Measurements from ENCODE around the gene RPRD1A.
"Not testable (repeated sequence)": the region's sequence is repeated elsewhere in the genome, so short reads cannot be mapped to it uniquely, and the experiment has no call there.

Gene RPRD1A, protein sequence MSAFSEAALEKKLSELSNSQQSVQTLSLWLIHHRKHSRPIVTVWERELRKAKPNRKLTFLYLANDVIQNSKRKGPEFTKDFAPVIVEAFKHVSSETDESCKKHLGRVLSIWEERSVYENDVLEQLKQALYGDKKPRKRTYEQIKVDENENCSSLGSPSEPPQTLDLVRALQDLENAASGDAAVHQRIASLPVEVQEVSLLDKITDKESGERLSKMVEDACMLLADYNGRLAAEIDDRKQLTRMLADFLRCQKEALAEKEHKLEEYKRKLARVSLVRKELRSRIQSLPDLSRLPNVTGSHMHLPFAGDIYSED

DNA sequence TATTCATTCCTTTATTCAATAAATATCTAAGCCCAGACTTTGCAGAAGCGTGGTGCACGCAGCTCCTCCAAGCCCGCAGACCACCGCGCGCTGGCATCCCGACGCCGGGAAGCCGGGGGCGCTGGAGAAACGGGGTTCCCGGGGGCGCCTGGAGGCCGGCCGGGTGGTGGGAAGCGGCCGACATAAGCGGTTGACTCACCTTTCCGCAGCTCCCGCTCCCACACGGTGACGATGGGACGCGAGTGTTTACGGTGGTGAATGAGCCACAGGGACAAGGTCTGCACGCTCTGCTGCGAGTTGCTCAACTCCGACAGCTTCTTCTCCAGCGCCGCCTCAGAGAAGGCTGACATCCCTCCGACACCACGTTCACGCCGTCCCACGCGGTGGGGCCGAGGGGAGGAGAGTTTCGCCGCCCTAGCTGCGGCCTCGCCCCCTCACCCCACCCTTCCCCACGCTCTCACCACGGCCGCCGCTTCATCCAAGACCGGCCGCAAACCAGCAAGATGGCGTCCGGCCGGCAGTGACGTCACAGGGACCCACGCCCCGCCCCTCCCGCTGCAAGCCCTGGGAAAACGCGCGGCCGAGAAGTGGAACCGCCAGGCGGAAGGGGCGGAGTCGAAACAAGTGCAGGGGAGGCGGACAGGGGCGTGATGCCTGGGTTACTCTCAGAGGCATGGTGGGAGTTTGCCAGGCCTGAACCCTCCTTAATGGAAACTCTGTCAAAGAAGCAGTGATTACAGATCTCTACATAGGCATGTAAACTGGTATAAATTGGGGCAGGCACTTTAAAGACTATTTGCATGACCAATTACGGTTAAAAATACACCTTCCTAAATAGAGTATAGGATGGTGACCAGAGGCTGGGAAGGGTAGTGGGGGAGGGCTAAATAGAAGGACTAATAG is at the start of gene RPRD1A:
TSS of gene RPRD1A (minus strand) at position 505 of the 903 bp plus-strand sequence. CDS start at position 350, 155 bp downstream.
- peak; percentile 96 to 99 (median 98) for DNase-seq

DNA sequence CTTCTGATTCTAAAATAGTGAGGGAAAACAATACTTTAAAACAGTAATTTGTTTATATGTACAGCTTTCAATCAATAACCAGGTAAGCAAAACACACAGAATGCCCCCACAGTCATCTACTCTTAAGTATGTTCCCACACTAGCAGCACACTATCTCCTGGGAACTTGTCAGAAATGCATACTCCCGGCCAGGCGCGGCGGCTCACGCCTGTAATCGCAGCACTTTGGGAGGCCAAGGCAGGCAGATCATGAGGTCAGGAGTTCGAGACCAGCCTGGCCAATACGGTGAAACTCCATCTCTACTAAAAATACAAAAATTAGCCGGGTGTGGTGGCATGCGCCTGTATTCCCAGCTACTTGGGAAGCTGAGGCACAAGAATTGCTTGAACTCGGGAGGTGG is 49.4 kb upstream of the RPRD1A start:
- not testable (repeated sequence) for DNase-seq

DNA sequence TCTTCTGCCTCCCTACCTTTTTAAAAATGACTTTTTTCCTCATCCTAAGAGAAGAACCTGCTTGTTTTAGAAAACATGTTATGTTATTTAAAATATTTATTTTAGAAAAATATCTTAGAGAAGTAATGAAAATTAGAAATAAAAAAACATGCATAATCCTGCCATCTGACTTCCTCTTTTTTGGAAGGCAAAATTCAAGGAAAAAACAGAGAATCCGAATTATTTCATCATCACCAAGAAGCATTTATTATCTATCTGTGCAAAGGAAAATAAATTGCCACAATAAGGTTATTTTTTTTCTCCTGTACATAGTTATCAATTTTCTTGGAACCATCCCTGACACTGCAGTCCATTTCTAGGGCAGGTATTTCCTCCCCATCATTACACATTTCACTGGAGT is 47.4 kb upstream of the RPRD1A start:
- no peak for DNase-seq

DNA sequence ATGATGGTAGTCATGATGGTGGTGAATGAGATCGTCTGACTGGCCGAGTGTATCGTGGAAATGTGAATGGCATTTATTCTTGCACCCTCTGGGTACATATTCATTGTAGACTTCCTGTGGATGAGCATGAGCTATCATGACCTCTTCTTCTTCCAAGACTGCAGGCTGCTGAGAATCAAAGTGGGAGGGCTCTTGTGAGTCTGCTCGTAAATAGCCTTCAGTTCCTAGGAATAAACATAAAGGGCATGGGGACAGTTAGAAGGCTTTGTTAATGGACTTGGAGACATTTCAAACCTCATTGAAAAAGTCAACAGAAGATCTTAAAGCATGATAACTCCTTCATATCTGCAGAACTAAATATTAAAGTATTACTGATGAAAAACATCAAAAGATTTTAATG is 46.9 kb upstream of the RPRD1A start:
- no peak for DNase-seq

DNA sequence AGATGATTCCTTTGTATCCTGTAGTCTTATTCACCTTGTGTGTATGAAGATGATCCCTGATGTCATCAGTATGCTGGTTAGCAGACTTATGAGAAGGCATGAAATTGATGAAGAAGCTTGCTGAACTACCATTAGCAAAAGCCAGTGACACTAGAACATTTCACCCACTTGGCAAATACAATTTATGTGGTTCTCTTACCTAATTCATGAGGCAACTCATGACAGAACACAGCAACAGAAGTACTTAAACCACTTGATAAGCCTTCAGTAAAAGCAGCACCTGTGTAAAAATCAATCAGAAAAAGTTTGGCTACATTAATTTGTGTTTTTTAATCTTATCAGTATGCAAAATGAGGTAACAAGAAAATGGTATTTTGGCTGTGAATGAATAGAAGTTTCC is 44.9 kb upstream of the RPRD1A start:
- DNase-seq = no peak

DNA sequence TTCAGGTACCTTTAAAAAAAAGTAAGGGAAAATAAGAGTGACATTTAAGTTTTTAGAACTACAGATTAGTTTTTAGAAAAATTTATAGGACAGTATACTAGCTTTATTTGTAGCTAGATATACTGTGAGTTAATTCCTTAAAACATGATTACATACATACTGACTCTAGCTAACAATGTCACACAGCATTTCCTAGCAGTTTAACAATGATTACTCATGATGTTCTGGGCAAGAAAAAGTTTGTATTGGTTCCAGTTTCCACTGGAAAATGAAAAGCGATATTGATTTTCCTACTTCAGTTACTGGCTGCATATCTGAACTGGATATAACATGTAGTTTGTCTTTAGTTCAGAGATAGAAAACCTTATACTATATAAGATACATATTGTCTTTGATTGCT is 42.4 kb upstream of the RPRD1A start:
- no peak for DNase-seq

DNA sequence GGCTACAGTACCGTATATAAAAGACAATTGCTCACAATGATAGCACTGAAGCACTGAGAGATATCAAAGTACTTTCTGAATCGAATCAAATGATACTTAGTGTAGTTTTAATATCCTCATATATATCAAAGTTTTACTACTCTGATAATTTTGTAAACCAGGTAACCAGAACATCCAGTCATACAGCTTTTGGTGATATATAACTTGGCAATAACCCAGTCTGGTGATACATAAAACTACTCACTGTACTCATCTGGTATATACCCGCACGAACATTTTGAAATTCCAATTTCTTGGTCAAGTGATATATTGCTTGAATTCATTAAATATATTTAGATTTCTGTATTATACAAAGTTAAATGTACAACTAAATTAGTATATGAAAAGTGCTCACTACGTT is 41.2 kb upstream of the RPRD1A start:
- DNase-seq = no peak

DNA sequence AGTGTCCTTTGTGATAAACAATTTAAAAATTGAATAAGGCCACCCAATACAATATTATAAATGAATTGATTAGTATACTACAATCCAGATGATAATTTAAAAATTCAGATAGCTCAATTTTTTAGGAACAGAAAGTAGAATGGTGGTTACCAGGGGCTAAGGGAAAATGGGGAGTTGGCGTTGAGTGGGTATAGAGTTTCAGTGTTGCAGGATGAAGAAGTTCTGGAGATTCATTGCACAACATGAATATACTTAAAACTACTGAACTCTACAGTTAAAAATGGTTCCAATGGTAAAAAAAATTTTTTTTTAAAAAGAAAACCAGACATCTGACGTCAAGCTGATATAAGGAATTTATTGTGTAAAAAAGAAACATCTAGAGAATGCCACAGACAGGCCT is 40.8 kb upstream of the RPRD1A start:
- DNase-seq = peak; percentile 32 to 51 (median 41)

DNA sequence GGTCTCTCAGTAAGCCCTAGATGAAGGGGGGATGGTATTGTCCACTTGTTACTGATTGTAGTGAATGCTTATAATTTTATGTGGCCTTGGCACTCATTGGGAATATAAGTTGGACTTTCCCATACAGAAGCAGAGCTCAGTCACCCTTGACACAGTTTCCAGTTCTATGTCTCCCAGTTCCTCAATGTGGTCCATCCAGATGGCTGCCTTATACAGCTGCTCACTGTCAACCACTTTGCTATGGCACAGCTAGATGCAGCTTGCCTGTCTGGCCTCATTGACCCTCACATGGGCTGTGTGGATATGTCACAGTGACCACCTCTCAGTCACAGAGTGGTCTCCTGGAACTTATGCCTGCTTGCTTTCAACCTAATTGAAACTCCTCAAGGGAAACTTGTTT is 40.1 kb upstream of the RPRD1A start:
- DNase-seq = peak in 2 of 3 donors; percentile 13 to 22

DNA sequence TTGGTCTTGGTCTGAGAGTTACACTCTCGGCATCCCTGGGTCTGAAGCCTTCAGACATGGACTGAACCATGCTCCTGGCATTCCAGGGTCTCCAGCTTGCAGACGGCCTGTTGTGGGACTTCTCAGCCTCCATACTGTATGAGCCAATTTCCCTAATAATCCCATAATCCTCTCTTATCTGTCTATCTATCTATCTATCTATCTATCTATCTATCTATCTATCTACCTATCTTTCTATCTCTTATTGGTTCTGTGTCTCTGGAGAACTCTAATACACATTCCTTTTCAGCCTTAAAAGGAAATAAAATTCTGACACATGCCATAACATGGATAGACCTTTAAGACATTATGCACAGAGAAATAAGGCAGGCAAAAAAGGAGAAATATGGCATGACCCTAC is 37.4 kb upstream of the RPRD1A start:
- no peak for DNase-seq

DNA sequence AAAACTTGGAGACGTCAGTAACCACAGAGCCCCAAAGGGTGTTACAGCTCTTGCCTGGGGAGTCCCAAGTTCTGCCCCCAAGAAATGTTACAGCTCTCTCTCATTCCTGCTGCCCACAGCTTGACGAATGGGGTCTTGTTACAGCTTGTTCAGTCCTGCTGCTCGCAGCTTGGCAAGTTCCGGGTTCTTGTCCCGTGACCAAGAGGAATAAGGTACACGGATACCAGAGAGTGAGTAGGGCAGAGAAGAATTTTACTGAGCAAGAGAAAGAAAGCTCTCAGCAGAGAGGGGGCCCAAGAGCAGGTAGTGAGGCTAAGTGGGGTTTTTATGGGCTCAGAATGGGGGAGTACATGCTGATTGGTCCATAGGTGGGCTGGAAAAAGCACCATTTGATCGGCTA is 34.6 kb upstream of the RPRD1A start:
- no peak for DNase-seq

DNA sequence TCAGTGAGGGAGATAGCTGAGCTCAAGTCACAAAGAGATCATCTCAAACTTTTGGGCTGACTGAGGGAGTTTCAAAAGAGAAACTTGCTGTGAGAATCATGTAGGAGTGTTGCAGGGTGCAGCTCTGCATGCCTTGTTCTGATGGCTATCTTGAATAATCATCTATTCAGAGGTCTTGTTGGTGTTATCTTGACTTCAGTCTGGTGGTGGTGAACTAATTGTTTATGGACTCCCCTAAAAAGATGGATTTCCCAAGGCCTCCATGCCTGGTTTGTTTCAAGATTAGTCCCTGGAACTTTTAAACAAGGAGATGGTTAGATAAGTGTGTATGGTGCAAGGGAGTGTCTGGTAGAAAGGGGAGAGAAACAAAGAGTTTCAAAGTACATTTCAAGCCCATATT is 32.0 kb upstream of the RPRD1A start:
- no peak for DNase-seq

DNA sequence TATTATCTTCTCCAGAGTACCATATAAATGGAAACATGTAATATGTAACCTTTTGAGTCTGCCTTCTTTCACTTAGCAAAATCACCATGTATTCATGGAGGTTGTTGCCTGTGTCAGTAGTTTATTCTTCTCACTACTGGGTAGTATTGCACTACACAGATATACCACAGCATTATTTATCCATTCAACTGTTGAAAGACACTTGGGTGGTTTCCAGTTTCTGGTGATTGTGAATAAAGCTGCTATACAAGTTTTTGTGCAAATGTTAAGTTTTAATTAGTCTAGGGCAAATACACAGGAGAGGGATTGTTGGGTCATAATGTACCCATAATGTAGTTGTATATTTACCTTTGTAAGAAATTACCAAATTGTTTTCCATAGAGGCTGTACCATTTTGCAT is 29.6 kb upstream of the RPRD1A start:
- no peak for DNase-seq

DNA sequence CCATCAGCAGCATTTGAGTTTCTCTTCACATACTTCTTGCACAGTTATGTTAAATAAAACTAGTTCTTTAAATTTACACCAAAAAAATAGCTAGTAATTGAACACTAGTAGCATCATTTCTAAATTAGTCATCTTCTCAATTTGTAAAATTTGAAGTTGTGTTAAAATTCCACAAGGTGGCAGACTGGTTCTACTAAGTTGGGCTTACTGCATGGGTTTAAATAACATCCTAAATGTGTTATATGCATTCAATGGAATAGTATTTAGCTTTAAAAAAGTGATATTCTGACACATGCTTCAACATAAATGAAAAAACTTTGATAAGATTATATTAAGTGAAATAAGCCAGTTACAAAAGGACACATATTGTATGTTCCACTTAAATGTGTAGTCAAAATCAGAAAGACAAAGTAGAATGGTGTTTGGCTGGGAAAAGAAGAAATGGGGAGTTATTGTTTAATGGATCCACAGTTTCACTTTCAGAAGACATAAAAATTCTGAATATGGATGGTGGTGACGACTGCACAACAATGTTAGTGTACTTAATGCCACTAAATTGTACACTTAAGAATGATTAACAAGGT is 28.7 kb upstream of the RPRD1A start:
- DNase-seq = peak; percentile 64 to 85 (median 81)

DNA sequence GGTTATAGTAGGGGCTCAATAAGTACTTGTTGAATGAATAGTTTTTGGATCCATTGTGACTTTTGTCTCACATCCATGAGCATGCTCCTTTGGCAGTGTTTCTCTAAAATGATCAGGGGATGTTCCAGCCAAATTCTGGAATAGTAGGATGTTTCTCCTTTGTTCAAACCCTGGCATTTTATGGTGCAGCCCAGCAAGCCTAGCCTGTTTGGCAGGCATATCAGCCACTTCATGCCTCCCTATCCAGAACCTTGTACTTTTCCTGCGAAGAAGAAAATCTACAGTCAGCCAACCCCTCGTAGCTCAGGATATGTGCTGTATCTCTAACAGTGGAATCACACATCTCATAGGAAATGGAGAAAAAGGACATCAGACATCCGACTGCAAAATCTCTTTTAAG is 27.1 kb upstream of the RPRD1A start:
- no peak for DNase-seq

DNA sequence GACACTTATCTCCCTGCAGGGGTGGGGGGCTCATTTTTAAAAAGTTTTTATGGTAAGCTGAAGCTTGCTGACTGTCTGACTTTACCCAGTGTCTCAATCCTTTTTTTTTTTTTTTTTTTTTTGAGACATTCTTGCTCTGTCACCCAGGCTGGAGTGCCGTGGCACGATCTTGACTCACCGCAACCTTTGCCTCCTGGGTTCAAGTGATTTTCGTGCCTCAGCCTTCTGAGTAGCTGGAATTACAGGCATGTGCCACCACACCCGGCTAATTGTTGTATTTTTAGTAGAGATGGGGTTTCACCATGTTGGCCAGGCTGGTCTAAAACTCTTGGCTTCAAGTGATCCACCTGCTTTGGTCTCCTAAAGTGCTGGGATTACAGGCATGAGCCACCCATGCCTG is 24.8 kb upstream of the RPRD1A start:
- DNase-seq = not testable (repeated sequence)

DNA sequence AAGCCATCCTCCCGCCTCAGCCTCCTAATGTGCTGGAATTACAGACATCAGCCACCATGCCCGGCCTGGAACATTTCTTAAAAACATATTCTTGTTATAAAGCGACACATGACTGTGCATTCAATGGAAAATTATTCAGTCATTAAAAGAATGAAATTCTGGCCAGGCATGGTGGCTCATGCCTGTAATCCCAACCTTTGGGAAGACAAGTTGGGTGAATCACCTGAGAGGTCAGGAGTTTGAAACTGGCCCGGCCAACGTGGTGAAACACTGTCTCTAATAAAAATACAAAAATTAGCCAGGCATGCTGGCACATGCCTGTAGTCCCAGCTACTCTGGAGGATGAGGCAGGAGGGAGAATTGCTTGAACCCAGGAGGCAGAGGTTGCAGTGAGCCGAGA is 21.6 kb upstream of the RPRD1A start:
- DNase-seq = no peak

DNA sequence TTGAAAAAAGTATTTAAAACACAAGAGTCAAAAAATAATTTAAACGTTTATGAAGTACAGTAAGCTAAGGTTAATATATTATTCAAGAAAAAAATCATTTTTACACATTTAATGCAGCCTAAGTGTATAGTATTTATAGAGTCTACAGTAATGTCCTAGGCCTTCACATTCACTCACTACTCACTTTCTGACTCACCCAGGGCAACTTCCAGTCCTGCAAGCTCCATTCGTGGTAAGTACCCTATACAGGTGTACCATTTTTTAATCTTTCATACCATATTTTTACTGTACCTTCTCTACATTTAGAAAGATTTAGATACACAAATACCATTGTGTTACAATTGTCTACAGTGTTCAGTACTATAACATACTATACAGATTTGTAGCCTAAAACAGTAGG is 20.9 kb upstream of the RPRD1A start:
- no peak for DNase-seq

DNA sequence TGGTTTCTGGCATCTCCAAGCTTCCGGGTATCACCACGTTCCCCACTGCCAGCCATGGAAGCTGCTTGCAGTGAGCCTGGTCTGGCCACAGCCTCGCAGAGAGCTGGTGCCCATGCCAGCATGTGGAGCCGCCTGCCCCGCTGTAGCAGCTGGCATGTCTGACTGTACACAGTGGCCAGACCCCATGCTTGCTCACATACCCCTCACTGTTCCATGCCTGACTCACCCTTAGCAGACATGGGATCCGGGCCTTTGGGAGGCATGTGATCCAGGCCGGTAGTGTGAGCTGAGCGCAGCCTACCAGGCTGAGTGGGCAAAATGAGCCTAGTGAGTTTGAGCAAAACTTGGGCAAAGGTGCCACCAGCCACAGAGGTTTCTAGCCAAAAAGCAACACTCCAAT is 18.8 kb upstream of the RPRD1A start:
- no peak for DNase-seq

DNA sequence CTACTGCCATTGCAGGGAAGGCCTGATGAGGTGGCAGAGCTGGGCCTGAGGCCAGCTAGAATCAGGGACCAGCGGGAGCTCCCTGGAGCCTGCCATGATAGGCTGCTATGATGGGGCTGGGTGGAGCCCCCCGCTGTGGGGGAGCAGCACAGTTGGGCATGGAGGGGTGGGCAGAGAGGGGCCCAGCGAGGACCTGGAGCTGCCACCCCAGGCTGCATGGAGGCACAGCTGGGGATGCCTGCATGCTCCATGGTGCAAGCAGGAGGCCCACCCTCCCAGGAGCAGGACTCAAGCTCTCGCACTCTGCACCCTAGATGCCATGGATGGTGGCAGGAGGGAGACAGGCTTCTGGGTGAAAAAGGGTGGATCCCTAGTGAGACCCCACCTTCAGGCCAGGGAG is 17.8 kb upstream of the RPRD1A start:
- no peak for DNase-seq

DNA sequence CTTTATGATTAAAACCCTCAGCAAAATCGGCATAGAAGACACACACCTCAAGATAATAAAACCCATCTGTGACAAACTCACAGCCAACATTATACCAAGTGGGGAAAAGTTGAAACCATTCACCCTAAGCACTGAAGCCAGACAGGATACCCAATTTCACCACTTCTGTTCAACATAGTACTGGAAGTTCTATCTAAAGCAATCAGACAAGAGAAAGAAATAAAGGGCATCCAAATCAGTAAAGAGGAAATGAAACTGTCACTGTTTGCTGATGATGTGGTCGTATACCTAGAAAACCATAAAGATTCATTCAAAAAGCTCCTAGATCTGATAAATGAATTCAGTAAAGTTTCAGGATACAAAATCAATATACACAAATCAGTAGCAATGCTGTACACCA is 16.4 kb upstream of the RPRD1A start:
- DNase-seq = no peak

DNA sequence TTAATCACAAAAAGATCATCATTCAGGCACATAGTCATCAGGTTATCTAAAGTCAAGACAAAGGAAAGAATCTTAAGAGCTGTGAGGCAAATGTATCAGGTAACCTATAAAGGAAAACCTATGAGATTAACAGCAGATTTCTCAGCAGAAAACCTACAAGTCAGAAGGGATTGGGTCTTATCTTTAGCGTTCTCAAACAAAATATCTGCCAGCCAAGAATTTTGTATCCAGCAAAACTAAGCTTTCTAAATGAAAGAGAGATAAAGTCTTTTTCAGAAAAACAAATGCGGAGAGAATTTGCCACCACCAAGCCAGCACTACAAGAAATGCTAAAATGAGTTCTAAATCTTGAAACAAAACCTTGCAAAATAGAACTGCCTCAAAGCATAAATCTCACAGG is 13.8 kb upstream of the RPRD1A start:
- DNase-seq = not testable (repeated sequence)

DNA sequence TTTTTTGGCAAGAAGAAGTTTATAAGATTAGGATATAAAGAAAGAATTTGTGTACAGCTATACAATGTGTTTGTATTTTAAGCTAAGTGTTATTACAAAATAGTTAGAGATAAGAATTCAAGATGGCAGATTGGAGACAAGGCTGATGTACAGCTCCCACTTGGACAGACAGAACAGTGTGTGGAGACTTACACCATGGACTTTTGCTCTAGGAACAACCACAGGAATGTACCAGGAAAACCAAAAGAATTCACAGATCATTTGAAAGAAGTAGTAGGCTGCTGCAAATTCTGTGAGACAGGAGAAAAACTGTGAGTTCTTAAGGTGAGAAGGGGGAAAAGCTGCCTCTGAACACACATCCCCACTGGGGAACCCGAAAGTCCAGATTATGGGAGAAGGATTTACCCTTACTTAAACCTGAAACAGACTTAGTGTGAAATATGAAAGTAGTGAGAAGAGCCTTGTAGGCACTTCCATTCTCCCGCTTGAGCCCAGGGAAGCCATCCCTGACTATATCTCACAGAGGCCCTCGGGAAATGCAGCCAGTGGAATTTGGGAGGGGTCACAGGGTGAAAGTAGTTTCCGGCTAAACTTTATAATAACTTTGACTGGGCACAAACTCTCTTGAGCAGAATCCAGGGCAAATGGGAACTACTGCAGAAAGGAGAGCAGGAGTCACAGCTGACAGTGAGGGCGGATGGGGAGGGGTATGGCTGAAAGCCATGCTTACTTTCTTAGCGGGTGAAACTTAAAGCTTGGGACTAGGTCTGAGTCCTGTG is 11.6 kb upstream of the RPRD1A start:
- DNase-seq = no peak

Data from suppressor macrophage treated with lipopolysaccharide for 1 hour (primary cell).